ENCODE measurements around the gene SPC25. TPM values are rescaled to one million over a fixed set of nuclear protein-coding genes. Genes with fewer than 3 reads are reported as not detected.

Gene SPC25
- total and polyA plus RNA-seq, 2 experiments from 2014 or later: 23.4 to 72.7 TPM

DNA sequence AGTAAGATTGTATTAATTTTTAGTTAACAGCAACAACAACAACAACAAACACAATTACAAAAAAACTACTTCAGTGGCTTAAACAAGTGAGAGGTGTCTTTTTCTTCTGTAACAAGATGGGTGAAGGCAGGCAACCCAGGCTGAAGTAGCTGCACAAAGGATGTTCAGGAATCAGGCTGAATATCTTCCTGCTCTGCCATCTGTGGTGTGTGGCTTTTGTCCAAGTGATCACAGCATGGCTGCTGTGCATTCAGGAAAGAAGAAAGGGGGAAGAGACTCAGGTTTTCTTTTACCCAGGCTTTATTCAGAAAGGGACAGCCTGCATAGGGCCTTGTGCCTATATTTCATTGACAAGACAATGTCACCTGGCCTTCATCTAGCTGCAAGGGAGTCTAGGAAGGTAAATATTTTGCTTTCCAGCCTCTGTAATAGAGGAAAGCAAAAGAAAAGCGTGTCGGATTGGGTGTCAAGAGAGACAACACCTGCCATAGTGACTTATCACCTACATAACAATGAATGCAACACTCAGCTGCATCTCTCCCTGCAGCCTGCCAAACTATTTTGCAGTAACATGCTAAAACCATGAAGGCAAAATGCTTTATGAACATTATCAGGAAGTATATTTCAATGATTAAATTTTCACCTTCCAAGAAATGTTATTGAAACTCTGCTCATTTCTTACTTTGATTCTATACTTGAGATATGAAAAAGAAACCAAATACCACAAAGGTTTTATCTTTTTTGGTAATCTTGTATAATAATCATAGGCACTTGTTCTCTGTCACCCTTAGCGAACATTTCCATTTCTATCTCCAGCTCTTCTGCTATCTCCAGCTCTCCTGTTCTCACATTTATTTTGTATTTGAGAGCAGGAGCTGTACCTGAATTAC is 25.5 kb upstream of the SPC25 start:
- Histone ChIP-seq H3K79me2 (replicated peaks; ENCODE audit: insufficient read depth) (no peaks in the 10 kb centered on the region), H3K36me3 (ENCODE audit: insufficient read depth) (peaks cover 9% of the 10 kb centered on the region; the same call in 1 of the 2 replicates), H4K20me1 (replicated peaks; ENCODE audit: insufficient read depth) (no peaks in the 10 kb centered on the region), H3K4me2 (no peak overlapping the region), H2AFZ (no peak overlapping the region), H3K4me3 (no peak overlapping the region), H3K4me1 (ENCODE audit: insufficient read depth) (peaks cover 42% of the 10 kb centered on the region), H3K27ac (ENCODE audit: low read depth) (no peak overlapping the region), H3K9me2 (ENCODE audit: insufficient read depth) (no peaks in the 10 kb centered on the region), H3F3A (replicated peaks; ENCODE audit: low read depth) (no peaks in the 10 kb centered on the region), H3K27me3 (ENCODE audit: insufficient read depth) (peaks cover 8% of the 10 kb centered on the region; the same call in 1 of the 2 replicates)
- Mint-ChIP-seq H3K4me1 (peaks cover 39% of the 10 kb centered on the region), H3K36me3 (ENCODE audit: low read depth) (peaks cover 11% of the 10 kb centered on the region; the same call in 2 of the 3 replicates), H3K4me3 (no peak overlapping the region), H3K27ac (no peak overlapping the region), H3K27me3 (ENCODE audit: insufficient read depth, low read depth, poor library complexity) (peaks cover 13% of the 10 kb centered on the region), H3K9me3 (peaks cover 11% of the 10 kb centered on the region; the same call in 2 of the 3 replicates)
- TF ChIP-seq, protein P1, sequence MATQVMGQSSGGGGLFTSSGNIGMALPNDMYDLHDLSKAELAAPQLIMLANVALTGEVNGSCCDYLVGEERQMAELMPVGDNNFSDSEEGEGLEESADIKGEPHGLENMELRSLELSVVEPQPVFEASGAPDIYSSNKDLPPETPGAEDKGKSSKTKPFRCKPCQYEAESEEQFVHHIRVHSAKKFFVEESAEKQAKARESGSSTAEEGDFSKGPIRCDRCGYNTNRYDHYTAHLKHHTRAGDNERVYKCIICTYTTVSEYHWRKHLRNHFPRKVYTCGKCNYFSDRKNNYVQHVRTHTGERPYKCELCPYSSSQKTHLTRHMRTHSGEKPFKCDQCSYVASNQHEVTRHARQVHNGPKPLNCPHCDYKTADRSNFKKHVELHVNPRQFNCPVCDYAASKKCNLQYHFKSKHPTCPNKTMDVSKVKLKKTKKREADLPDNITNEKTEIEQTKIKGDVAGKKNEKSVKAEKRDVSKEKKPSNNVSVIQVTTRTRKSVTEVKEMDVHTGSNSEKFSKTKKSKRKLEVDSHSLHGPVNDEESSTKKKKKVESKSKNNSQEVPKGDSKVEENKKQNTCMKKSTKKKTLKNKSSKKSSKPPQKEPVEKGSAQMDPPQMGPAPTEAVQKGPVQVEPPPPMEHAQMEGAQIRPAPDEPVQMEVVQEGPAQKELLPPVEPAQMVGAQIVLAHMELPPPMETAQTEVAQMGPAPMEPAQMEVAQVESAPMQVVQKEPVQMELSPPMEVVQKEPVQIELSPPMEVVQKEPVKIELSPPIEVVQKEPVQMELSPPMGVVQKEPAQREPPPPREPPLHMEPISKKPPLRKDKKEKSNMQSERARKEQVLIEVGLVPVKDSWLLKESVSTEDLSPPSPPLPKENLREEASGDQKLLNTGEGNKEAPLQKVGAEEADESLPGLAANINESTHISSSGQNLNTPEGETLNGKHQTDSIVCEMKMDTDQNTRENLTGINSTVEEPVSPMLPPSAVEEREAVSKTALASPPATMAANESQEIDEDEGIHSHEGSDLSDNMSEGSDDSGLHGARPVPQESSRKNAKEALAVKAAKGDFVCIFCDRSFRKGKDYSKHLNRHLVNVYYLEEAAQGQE (IDR thresholded peaks at IDR 0.05; ENCODE audit: unreplicated experiment): no peak
- TF ChIP-seq CREB1 (CRISPR knock-in tag; IDR thresholded peaks at IDR 0.05; ENCODE audit: low read depth) (no peak), NANOG (IDR thresholded peaks at IDR 0.05; ENCODE audit: borderline replicate concordance) (no peak), ZNF331 (CRISPR knock-in tag; IDR thresholded peaks at IDR 0.05; ENCODE audit: low read depth) (no peak), JUNB (IDR thresholded peaks at IDR 0.05; ENCODE audit: unreplicated experiment) (no peak), EZH2phosphoT487 (IDR thresholded peaks at IDR 0.05; ENCODE audit: unreplicated experiment) (no peak), POLR2AphosphoS5 (IDR thresholded peaks at IDR 0.05; ENCODE audit: low read depth) (no peak), STAT1 (IDR thresholded peaks at IDR 0.05; ENCODE audit: unreplicated experiment) (no peak), EZH2 (IDR thresholded peaks at IDR 0.05; ENCODE audit: low read depth, unreplicated experiment) (no peak), ZNF114 (CRISPR knock-in tag; IDR thresholded peaks at IDR 0.05) (no peak)
- TF ChIP-seq, protein P2, sequence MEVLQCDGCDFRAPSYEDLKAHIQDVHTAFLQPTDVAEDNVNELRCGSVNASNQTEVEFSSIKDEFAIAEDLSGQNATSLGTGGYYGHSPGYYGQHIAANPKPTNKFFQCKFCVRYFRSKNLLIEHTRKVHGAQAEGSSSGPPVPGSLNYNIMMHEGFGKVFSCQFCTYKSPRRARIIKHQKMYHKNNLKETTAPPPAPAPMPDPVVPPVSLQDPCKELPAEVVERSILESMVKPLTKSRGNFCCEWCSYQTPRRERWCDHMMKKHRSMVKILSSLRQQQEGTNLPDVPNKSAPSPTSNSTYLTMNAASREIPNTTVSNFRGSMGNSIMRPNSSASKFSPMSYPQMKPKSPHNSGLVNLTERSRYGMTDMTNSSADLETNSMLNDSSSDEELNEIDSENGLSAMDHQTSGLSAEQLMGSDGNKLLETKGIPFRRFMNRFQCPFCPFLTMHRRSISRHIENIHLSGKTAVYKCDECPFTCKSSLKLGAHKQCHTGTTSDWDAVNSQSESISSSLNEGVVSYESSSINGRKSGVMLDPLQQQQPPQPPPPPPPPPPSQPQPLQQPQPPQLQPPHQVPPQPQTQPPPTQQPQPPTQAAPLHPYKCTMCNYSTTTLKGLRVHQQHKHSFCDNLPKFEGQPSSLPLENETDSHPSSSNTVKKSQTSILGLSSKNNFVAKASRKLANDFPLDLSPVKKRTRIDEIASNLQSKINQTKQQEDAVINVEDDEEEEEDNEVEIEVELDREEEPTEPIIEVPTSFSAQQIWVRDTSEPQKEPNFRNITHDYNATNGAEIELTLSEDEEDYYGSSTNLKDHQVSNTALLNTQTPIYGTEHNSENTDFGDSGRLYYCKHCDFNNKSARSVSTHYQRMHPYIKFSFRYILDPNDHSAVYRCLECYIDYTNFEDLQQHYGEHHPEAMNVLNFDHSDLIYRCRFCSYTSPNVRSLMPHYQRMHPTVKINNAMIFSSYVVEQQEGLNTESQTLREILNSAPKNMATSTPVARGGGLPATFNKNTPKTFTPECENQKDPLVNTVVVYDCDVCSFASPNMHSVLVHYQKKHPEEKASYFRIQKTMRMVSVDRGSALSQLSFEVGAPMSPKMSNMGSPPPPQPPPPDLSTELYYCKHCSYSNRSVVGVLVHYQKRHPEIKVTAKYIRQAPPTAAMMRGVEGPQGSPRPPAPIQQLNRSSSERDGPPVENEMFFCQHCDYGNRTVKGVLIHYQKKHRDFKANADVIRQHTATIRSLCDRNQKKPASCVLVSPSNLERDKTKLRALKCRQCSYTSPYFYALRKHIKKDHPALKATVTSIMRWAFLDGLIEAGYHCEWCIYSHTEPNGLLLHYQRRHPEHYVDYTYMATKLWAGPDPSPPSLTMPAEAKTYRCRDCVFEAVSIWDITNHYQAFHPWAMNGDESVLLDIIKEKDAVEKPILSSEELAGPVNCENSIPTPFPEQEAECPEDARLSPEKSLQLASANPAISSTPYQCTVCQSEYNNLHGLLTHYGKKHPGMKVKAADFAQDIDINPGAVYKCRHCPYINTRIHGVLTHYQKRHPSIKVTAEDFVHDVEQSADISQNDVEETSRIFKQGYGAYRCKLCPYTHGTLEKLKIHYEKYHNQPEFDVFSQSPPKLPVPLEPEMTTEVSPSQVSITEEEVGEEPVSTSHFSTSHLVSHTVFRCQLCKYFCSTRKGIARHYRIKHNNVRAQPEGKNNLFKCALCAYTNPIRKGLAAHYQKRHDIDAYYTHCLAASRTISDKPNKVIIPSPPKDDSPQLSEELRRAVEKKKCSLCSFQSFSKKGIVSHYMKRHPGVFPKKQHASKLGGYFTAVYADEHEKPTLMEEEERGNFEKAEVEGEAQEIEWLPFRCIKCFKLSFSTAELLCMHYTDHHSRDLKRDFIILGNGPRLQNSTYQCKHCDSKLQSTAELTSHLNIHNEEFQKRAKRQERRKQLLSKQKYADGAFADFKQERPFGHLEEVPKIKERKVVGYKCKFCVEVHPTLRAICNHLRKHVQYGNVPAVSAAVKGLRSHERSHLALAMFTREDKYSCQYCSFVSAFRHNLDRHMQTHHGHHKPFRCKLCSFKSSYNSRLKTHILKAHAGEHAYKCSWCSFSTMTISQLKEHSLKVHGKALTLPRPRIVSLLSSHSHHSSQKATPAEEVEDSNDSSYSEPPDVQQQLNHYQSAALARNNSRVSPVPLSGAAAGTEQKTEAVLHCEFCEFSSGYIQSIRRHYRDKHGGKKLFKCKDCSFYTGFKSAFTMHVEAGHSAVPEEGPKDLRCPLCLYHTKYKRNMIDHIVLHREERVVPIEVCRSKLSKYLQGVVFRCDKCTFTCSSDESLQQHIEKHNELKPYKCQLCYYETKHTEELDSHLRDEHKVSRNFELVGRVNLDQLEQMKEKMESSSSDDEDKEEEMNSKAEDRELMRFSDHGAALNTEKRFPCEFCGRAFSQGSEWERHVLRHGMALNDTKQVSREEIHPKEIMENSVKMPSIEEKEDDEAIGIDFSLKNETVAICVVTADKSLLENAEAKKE (CRISPR knock-in tag; IDR thresholded peaks at IDR 0.05): no peak
- TF ChIP-seq, protein P3, sequence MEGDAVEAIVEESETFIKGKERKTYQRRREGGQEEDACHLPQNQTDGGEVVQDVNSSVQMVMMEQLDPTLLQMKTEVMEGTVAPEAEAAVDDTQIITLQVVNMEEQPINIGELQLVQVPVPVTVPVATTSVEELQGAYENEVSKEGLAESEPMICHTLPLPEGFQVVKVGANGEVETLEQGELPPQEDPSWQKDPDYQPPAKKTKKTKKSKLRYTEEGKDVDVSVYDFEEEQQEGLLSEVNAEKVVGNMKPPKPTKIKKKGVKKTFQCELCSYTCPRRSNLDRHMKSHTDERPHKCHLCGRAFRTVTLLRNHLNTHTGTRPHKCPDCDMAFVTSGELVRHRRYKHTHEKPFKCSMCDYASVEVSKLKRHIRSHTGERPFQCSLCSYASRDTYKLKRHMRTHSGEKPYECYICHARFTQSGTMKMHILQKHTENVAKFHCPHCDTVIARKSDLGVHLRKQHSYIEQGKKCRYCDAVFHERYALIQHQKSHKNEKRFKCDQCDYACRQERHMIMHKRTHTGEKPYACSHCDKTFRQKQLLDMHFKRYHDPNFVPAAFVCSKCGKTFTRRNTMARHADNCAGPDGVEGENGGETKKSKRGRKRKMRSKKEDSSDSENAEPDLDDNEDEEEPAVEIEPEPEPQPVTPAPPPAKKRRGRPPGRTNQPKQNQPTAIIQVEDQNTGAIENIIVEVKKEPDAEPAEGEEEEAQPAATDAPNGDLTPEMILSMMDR (conservative IDR thresholded peaks at IDR 0.05; ENCODE audit: low read depth in 2 of 2): no peak
- TF ChIP-seq, protein P4, sequence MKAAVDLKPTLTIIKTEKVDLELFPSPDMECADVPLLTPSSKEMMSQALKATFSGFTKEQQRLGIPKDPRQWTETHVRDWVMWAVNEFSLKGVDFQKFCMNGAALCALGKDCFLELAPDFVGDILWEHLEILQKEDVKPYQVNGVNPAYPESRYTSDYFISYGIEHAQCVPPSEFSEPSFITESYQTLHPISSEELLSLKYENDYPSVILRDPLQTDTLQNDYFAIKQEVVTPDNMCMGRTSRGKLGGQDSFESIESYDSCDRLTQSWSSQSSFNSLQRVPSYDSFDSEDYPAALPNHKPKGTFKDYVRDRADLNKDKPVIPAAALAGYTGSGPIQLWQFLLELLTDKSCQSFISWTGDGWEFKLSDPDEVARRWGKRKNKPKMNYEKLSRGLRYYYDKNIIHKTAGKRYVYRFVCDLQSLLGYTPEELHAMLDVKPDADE (IDR thresholded peaks at IDR 0.05): no peak
- ATAC-seq (no peak), DNase-seq (ENCODE audit: low spot score) (no peak)
